OCI-LY3 (cell line): ENCODE results near the gene AHCYL2.

Source experiments
- H2AFZ ChIP-seq: fragments of 200-600, 300-600 bp; shearing (Covaris generic); 2 replicates; pipeline ENCODE4 v1.6.0; 2014; ENCODE audit warnings: antibody characterized with exemption, low read depth, low read length
- H3K27ac ChIP-seq: fragments of 200-600, 300-600 bp; sonication (generic); 2 replicates; pipeline ENCODE4 v1.5.1; 2014; ENCODE audit warnings: mild to moderate bottlenecking, low read length, moderate library complexity, mixed read lengths
- H3K27me3 ChIP-seq: fragments of 200-600, 300-600 bp; sonication (generic); 2 replicates; pipeline ENCODE4 v1.6.1; 2014; ENCODE audit warnings: low read depth, low read length, mixed read lengths
- H3K36me3 ChIP-seq: fragments of 200-600, 300-600 bp; sonication (generic); replicated peaks from 2 replicates; pipeline ENCODE3; 2014; ENCODE audit warnings: low read depth, low read length, mixed read lengths
- H3K4me1 ChIP-seq: fragments of 300-600, 200-600 bp; sonication (generic); 2 replicates; pipeline ENCODE4 v1.6.1; 2014; ENCODE audit warnings: low read length, mixed read lengths
- H3K4me2 ChIP-seq: fragments of 200-600, 300-600 bp; sonication (generic); 2 replicates; pipeline ENCODE4 v1.6.1; 2014; ENCODE audit warnings: low read length, mixed read lengths
- H3K4me3 ChIP-seq: fragments of 300-600, 200-600 bp; sonication (generic); 2 replicates; pipeline ENCODE4 v1.5.1; 2014; ENCODE audit warnings: antibody characterized with exemption, mild to moderate bottlenecking, low read length, moderate library complexity
- H3K79me2 ChIP-seq: fragments of 300-600, 200-600 bp; shearing (Covaris generic); 2 replicates; pipeline ENCODE4 v1.6.1; 2014; ENCODE audit warnings: mild to moderate bottlenecking, low read length, mixed read lengths
- H3K9ac ChIP-seq: fragments of 300-600, 200-600 bp; shearing (Covaris generic); 2 replicates; pipeline ENCODE4 v1.6.0; 2014; ENCODE audit warnings: mild to moderate bottlenecking, low read length, moderate library complexity
- H3K9me3 ChIP-seq: fragments of 200-600, 300-600 bp; shearing (Covaris generic); 2 replicates; pipeline ENCODE4 v1.6.1; 2014; ENCODE audit warnings: low read length, mixed read lengths; ENCODE audit not compliant: insufficient read depth
- H4K20me1 ChIP-seq: fragments of 200-600, 300-600 bp; sonication (generic); 2 replicates; pipeline ENCODE4 v1.6.1; 2016; ENCODE audit warnings: low read length, mixed read lengths; ENCODE audit not compliant: insufficient read depth
- CTCF ChIP-seq: fragments of 200-600, 300-600 bp; sonication (generic); IDR thresholded peaks from 2 replicates; pipeline ENCODE4 v1.5.1; 2014; ENCODE audit warnings: antibody characterized with exemption, low read length, low read depth
- EZH2phosphoT487 ChIP-seq: fragments of 200-600 bp; shearing (Covaris generic); IDR thresholded peaks from 2 replicates; pipeline ENCODE4 v1.6.1; 2018; ENCODE audit warnings: antibody characterized with exemption, mixed run types, low read depth

Gene AHCYL2

GRCh38 chr7:129387537-129387936 lies 162.7 kb downstream of the AHCYL2 start:
- no peak overlapping the region for H3K4me2 ChIP-seq
- H3K4me3 ChIP-seq: no peak overlapping the region
- no peak overlapping the region for H2AFZ ChIP-seq
- no peak for TF ChIP-seq CTCF
- no peak overlapping the region for H3K9ac ChIP-seq
- H3K27ac ChIP-seq: no peak overlapping the region
- no peaks in the 10 kb centered on the region for H4K20me1 ChIP-seq
- H3K79me2 ChIP-seq: no peaks in the 10 kb centered on the region
- no peaks in the 10 kb centered on the region for H3K9me3 ChIP-seq
- H3K27me3 ChIP-seq: no peaks in the 10 kb centered on the region
- peaks cover 24% of the 10 kb centered on the region for H3K4me1 ChIP-seq
- H3K36me3 ChIP-seq: no peaks in the 10 kb centered on the region

GRCh38 chr7:129388333-129389098 lies 163.7 kb downstream of the AHCYL2 start:
- Histone ChIP-seq H3K4me1 (peaks cover 16% of the 10 kb centered on the region), H3K4me2 (no peak overlapping the region), H3K27me3 (no peaks in the 10 kb centered on the region), H3K9me3 (no peaks in the 10 kb centered on the region), H4K20me1 (no peaks in the 10 kb centered on the region), H3K9ac (no peak overlapping the region), H3K27ac (no peak overlapping the region), H3K79me2 (no peaks in the 10 kb centered on the region), H2AFZ (no peak overlapping the region), H3K36me3 (no peaks in the 10 kb centered on the region), H3K4me3 (no peak overlapping the region)
- no peak for TF ChIP-seq EZH2phosphoT487

DNA sequence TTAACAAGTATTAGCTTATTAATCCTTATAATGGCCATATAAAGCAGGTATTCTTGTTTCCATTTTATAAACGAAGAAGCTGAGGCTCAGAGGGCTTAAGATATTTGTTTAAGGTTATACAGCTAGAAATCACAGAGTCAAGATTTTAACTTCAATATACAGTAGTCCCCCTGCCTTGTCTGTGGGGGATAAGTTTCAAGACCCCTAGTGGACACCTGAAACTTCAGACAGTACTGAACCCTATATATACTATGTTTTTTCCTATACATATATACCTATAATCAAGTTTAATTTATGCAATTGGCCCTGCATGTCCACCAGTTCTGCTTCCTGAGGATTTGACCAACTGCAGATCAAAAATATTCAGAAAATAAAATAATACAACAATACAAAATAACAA lies 165.0 kb downstream of the AHCYL2 start:
- no peaks in the 10 kb centered on the region for H4K20me1 ChIP-seq
- no peak overlapping the region for H3K4me3 ChIP-seq
- no peaks in the 10 kb centered on the region for H3K9me3 ChIP-seq
- H3K4me2 ChIP-seq: no peak overlapping the region
- H3K79me2 ChIP-seq: no peaks in the 10 kb centered on the region
- no peaks in the 10 kb centered on the region for H3K36me3 ChIP-seq
- peaks cover 16% of the 10 kb centered on the region for H3K4me1 ChIP-seq
- no peak for TF ChIP-seq CTCF
- TF ChIP-seq EZH2phosphoT487: no peak
- H3K27me3 ChIP-seq: no peaks in the 10 kb centered on the region
- no peak overlapping the region for H2AFZ ChIP-seq
- H3K9ac ChIP-seq: no peak overlapping the region
- no peak overlapping the region for H3K27ac ChIP-seq

GRCh38 chr7:129390314-129390713 lies 165.5 kb downstream of the AHCYL2 start:
- no peaks in the 10 kb centered on the region for H3K9me3 ChIP-seq
- H2AFZ ChIP-seq: no peak overlapping the region
- no peaks in the 10 kb centered on the region for H3K79me2 ChIP-seq
- H4K20me1 ChIP-seq: no peaks in the 10 kb centered on the region
- H3K27ac ChIP-seq: no peak overlapping the region
- no peaks in the 10 kb centered on the region for H3K36me3 ChIP-seq
- no peak overlapping the region for H3K4me3 ChIP-seq
- H3K4me1 ChIP-seq: peaks cover 16% of the 10 kb centered on the region
- H3K9ac ChIP-seq: no peak overlapping the region
- H3K4me2 ChIP-seq: no peak overlapping the region
- no peaks in the 10 kb centered on the region for H3K27me3 ChIP-seq
- TF ChIP-seq EZH2phosphoT487: no peak
- no peak for TF ChIP-seq CTCF
